K562 (cell line): ENCODE results near the gene HP1BP3. TPM values are rescaled to one million over a fixed set of nuclear protein-coding genes. Genes with fewer than 3 reads are reported as not detected.

Source experiments
- CSDE1 ChIP-seq, 2 experiments: fragments of 450-650 bp; IDR thresholded peaks; 2 replicates each; pipeline ENCODE4 v1.6.1; 2016; ENCODE audit warnings: mild to moderate bottlenecking in 1 of 2
- DACH1 ChIP-seq: fragments of 450-650 bp; IDR thresholded peaks from 2 replicates; pipeline ENCODE4 v1.6.1; 2018; ENCODE audit not compliant: partially characterized antibody
- HDAC8 ChIP-seq: fragments of 450-650 bp; IDR thresholded peaks from 2 replicates; pipeline ENCODE4 v1.6.1; 2016; ENCODE audit warnings: mild to moderate bottlenecking, missing genetic modification characterization, moderate library complexity, missing compliant biosample characterization
- HMG20B ChIP-seq: fragments of 250-450 bp; sonication (Bioruptor Pico); IDR thresholded peaks from 2 replicates; pipeline ENCODE4 v1.5.0; 2021; ENCODE audit warnings: mild to moderate bottlenecking
- IFI16 ChIP-seq: fragments of 250-450 bp; sonication (Bioruptor Pico); IDR thresholded peaks from 2 replicates; pipeline ENCODE4 v2.1.2; 2022; ENCODE audit warnings: mild to moderate bottlenecking, inconsistent platforms
- MAFK ChIP-seq: IDR thresholded peaks from 2 replicates; pipeline ENCODE4 v1.6.1; 2011; ENCODE audit warnings: low read length, improper control_type of control experiment
- MED1 ChIP-seq: sonication (generic); formaldehyde crosslinking; IDR thresholded peaks from 2 replicates; pipeline ENCODE4 v1.8.1; 2023; ENCODE audit warnings: missing genetic modification reagents, borderline replicate concordance
- NBN ChIP-seq: fragments of 450-650 bp; IDR thresholded peaks from 2 replicates; pipeline ENCODE4 v1.6.1; 2016; ENCODE audit warnings: low read depth, mild to moderate bottlenecking
- PHF21A ChIP-seq: fragments of 450-650 bp; IDR thresholded peaks from 2 replicates; pipeline ENCODE4 v1.6.1; 2017; ENCODE audit warnings: low read depth, borderline replicate concordance
- RBM39 ChIP-seq: fragments of 200-400 bp; formaldehyde crosslinking; optimal IDR thresholded peaks from 2 replicates; pipeline ENCODE3; 2018; ENCODE audit warnings: low read depth, low read length
- SMARCE1 ChIP-seq: fragments of 450-650 bp; IDR thresholded peaks from 2 replicates; pipeline ENCODE4 v1.7.1; 2016; ENCODE audit warnings: mild to moderate bottlenecking
- TEAD2 ChIP-seq: fragments of 450-650 bp; IDR thresholded peaks from 2 replicates; pipeline ENCODE4 v1.6.1; 2016; ENCODE audit warnings: missing genetic modification characterization, control low read depth, missing compliant biosample characterization
- ZNF12 ChIP-seq: sonication (generic); formaldehyde crosslinking; IDR thresholded peaks from 2 replicates; pipeline ENCODE4 v1.4.0; 2020; ENCODE audit warnings: mild to moderate bottlenecking, missing genetic modification reagents
- ZNF133 ChIP-seq: fragments of 250-450 bp; sonication (Bioruptor Pico); IDR thresholded peaks from 2 replicates; pipeline ENCODE4 v1.4.0; 2020; ENCODE audit warnings: mild to moderate bottlenecking
- ZNF282 ChIP-seq: sonication (generic); formaldehyde crosslinking; IDR thresholded peaks from 2 replicates; pipeline ENCODE4 v1.8.1; 2023; ENCODE audit warnings: missing genetic modification reagents
- ZNF436 ChIP-seq: fragments of 250-450, 450-650 bp; sonication (Bioruptor Pico); formaldehyde crosslinking; IDR thresholded peaks from 2 replicates; pipeline ENCODE4 v1.7.0; 2020; ENCODE audit warnings: mild to moderate bottlenecking
- ZNF57 ChIP-seq: fragments of 450-650 bp; formaldehyde crosslinking; IDR thresholded peaks from 2 replicates; pipeline ENCODE4 v1.4.0; 2020; ENCODE audit warnings: mild to moderate bottlenecking, moderate library complexity
- ZNF586 ChIP-seq: fragments of 450-650 bp; formaldehyde crosslinking; conservative IDR thresholded peaks from 2 replicates; pipeline ENCODE4 v1.4.0; 2020; ENCODE audit warnings: mild to moderate bottlenecking, moderate library complexity
- ZNF699 ChIP-seq: fragments of 250-450 bp; sonication (Bioruptor Pico); IDR thresholded peaks from 2 replicates; pipeline ENCODE4 v1.8.0; 2021; ENCODE audit warnings: mild to moderate bottlenecking, moderate library complexity; ENCODE audit not compliant: insufficient replicate concordance
- ZNF766 ChIP-seq: fragments of 200-800 bp; sonication (Bioruptor generic); conservative IDR thresholded peaks from 2 replicates; pipeline ENCODE4 v1.6.1; 2016; ENCODE audit warnings: missing genetic modification characterization, missing compliant biosample characterization
- ZNF785 ChIP-seq: fragments of 250-450 bp; sonication (Bioruptor Pico); IDR thresholded peaks from 2 replicates; pipeline ENCODE4 v1.4.0; 2020; ENCODE audit warnings: mild to moderate bottlenecking
- polyA plus RNA-seq, 8 experiments: library from polyadenylated mRNA; depleted of rRNA in 4 of 8; stranded (reverse) in 5 of 8; unstranded in 3 of 8; fragments of >200 nt; fragmentation: Nextera tagmentation in 2 of 8; fragmentation: Illumina TruSeq in 1 of 8; extraction: Ambion mirVana in 2 of 8; extraction: Trizol in 1 of 8; gene quantifications; 2 replicates each; pipeline versions ENCODE4 v1.2.1 to v1.2.3, GENCODE V29; 2011 to 2014; ENCODE audit warnings: inconsistent platforms in 1 of 8, missing spikeins in 1 of 8
- total RNA-seq, 7 experiments: library from RNA; depleted of rRNA in 6 of 7; stranded (reverse); fragments of >200 nt in 6 of 7; fragmentation: Illumina TruSeq in 2 of 7; extraction: Trizol in 2 of 7; gene quantifications; 2 replicates each; pipeline versions ENCODE4 v1.2.1 to v1.2.3, GENCODE V29; 2011 to 2021; ENCODE audit warnings: low replicate concordance in 1 of 7
- TF ChIP-seq, protein P1 (sequence below): fragments of 250-450 bp; sonication (Bioruptor Pico); IDR thresholded peaks from 2 replicates; pipeline ENCODE4 v1.5.0; 2021; ENCODE audit warnings: mild to moderate bottlenecking, moderate library complexity
- TF ChIP-seq, protein P2 (sequence below): fragments of 450-650 bp; formaldehyde crosslinking; conservative IDR thresholded peaks from 2 replicates; pipeline ENCODE4 v1.4.0; 2022; ENCODE audit warnings: mild to moderate bottlenecking, missing genetic modification characterization
- TF ChIP-seq, protein P3 (sequence below): sonication (generic); formaldehyde crosslinking; IDR thresholded peaks from 2 replicates; pipeline ENCODE4 v1.8.0; 2022; ENCODE audit warnings: mild to moderate bottlenecking, missing genetic modification reagents

HP1BP3 gene
- total and polyA plus RNA-seq, 9 of the 15 experiments (the other 6 are each of a cell fraction or from before 2014, with no cell fraction given) = 57.3 to 513 (median 240) TPM

DNA sequence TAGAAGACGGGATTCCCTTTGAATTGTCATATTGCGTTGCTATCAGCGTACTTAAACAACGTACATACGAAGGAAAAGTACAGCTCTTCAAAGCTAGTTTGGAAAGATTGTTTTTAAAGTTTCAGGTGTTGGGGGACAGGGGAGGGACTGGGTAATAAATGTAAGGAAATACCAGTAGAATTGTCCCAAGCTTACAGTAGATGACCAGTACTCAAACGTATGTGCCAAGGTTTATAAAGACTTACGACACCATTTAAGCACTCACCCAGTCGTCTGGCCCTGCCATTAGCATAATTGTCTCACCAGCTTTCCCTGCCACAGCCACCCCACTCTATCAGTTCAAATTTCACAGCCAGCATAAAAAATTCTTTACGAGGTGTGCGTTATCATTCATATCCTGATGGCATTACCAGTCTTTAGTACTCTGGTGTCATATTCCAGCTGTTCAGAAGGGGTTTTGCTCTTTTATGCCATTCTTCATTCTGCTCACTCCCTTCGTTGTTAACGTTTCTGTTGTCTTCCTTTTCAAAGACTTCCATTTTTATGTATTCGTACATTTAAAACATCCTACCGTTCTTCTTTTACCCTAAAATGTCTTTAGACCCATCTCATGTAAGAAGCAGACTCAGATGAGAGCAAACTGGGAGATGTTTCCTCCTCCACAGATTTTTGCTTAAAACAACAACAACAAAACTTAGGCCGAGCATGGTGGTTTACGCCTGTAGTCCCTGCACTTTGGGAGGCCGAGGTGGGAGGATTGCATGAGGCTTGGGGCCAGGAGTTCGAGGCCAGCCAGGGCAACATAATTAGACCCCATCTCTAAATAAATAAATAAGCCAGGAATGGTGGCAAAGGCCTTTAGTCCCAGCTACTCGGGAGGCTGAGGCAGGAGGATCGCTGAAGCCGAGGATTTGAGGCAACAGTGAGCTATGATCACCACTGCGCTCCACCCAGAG lies 1.0 kb upstream of the HP1BP3 start (continued):
- TF ChIP-seq TEAD2 (tag) (no peak), RBM39 (no peak), PHF21A (no peak), ZNF766 (CRISPR knock-in tag) (no peak), ZNF785 (no peak), DACH1 (peak; percentile 45), ZNF57 (CRISPR knock-in tag) (no peak), HMG20B (CRISPR knock-in tag) (no peak), ZNF586 (CRISPR knock-in tag) (no peak), ZNF12 (CRISPR knock-in tag) (no peak), IFI16 (CRISPR knock-in tag) (no peak), HDAC8 (tag) (no peak), MAFK (no peak), ZNF133 (CRISPR knock-in tag) (no peak), MED1 (no peak), ZNF436 (CRISPR knock-in tag) (no peak), ZNF282 (no peak), SMARCE1 (0 out of 2 replicates have a peak, but pooled peaks have one; percentile 42), CSDE1 (IDR thresholded peaks at IDR 0.05) (0 out of 4 replicates have a peak, but pooled peaks of 1 of the 2 experiments have one; percentile 26), ZNF699 (CRISPR knock-in tag) (no peak), NBN (no peak)
- TF ChIP-seq, protein P1, sequence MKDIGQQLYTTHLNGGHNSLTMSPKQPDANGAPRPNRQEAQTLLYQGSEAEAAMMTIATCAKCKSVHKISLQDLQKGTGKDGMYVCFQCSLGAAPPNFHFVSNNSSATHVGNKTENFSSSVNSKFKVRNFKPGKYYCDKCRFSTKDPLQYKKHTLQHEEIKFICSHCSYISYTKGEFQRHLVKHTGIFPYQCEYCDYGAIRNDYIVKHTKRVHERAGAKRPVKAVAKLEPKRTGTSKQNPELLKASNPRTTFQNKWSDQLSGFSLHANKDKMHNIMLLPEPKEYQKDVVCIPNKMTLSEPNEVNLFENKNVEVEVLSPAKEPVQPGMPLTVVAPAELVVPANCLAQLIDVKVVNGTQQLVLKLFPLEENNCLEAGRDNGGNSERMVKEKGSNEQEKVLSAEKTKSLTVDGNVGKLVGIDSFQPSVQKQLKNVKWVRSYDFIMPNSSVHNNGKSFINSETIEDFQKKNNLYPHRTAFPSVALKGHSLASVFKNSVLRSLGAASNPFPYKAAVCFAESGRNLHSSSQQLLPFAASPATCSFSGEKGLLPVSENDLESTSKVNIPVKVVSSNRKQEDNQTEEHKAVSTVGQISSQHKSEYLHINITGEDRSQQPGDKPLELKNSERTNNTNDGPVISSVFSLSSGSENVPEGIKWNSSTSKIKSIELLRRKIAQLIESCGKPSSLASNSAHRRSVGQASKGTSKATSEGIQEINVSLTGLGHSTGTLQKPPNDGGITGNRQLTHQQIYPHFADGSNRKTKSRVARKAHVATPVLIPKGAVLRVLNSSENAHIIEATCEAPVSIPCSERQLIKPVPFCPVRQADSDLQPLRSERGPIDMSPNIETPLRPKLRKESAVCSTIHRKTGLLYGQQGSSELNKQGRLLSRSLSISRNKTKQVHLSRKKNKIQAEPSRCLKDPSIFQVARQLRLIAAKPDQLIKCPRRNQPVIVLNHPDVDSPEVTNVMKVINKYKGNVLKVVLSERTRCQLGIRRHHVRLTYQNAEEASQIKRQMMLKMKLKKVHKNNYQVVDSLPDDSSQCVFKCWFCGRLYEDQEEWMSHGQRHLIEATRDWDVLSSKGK (CRISPR knock-in tag) = no peak
- TF ChIP-seq, protein P2, sequence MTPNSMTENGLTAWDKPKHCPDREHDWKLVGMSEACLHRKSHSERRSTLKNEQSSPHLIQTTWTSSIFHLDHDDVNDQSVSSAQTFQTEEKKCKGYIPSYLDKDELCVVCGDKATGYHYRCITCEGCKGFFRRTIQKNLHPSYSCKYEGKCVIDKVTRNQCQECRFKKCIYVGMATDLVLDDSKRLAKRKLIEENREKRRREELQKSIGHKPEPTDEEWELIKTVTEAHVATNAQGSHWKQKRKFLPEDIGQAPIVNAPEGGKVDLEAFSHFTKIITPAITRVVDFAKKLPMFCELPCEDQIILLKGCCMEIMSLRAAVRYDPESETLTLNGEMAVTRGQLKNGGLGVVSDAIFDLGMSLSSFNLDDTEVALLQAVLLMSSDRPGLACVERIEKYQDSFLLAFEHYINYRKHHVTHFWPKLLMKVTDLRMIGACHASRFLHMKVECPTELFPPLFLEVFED (CRISPR knock-in tag) = no peak
- TF ChIP-seq, protein P3, sequence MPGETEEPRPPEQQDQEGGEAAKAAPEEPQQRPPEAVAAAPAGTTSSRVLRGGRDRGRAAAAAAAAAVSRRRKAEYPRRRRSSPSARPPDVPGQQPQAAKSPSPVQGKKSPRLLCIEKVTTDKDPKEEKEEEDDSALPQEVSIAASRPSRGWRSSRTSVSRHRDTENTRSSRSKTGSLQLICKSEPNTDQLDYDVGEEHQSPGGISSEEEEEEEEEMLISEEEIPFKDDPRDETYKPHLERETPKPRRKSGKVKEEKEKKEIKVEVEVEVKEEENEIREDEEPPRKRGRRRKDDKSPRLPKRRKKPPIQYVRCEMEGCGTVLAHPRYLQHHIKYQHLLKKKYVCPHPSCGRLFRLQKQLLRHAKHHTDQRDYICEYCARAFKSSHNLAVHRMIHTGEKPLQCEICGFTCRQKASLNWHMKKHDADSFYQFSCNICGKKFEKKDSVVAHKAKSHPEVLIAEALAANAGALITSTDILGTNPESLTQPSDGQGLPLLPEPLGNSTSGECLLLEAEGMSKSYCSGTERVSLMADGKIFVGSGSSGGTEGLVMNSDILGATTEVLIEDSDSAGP (CRISPR knock-in tag) = no peak
